ENCODE measurements around the gene GMPS. TPM values are rescaled to one million over a fixed set of nuclear protein-coding genes. Genes with fewer than 3 reads are reported as not detected.
"Not testable (repeated sequence)": the region's sequence is repeated elsewhere in the genome, so short reads cannot be mapped to it uniquely, and the experiment has no call there.

GMPS gene
- total RNA-seq (2022) (92.4 and 128 TPM in 2 replicates), Bru-seq, nascent RNA (percentile 86 among the genes with signal in this experiment), BruChase-seq, experiment 1, labeled RNA remaining after a 6-hour chase (percentile 89 among the genes with signal in this experiment), BruChase-seq, experiment 2, labeled RNA remaining after a 2-hour chase (percentile 86 among the genes with signal in this experiment)
- long read RNA-seq, full-length matches to known transcripts, result 254 of 281 reads
- long read RNA-seq, partial matches to known transcripts, result 11 of 281 reads
- long read RNA-seq, other reads (novel, unspliced or antisense), result 16 of 281 reads

GRCh38 chr3:155870133-155870944 lies at the start of gene GMPS:
Gene GMPS, plus strand, starts transcription at chr3:155870650. Its CDS starts 221 bp downstream, at chr3:155870871.
- H3K27ac Mint-ChIP-seq (ENCODE audit: low read depth, unreplicated experiment), result peak within 1 kb of the TSS; percentile 64
- POLR2A ChIA-PET, result interaction anchor here (0.6 to 7.0 kb wide), 17 partner anchors 12 to 1305 kb away, joined by 3 to 104 read pairs (median 3); partner anchors contain the start of genes C3orf33 and SLC33A1
- H3K4me1 Mint-ChIP-seq (ENCODE audit: insufficient read depth, unreplicated experiment), result peaks cover 18% of the 10 kb centered on the region
- H3K27me3 Mint-ChIP-seq (ENCODE audit: insufficient read depth, unreplicated experiment), result no peaks in the 10 kb centered on the region
- peak; percentile 28 for TF ChIP-seq CTCF (IDR thresholded peaks at IDR 0.05; ENCODE audit: unreplicated experiment)
- H3K4me3 Mint-ChIP-seq (ENCODE audit: unreplicated experiment), result peak within 1 kb of the TSS; percentile 84
- H3K9me3 Mint-ChIP-seq (ENCODE audit: unreplicated experiment), result no peaks in the 10 kb centered on the region
- no TSS peak for BruUV-seq (replicated peaks)
- intact Hi-C loops (cut with micrococcal nuclease), result loop anchor here (1.0 kb wide), 2 partner anchors 16 to 64 kb away; partner anchors contain the start of genes C3orf33 and SLC33A1
- peaks cover 7% of the 10 kb centered on the region for H3K36me3 Mint-ChIP-seq (ENCODE audit: insufficient read depth, unreplicated experiment)
- DNase-seq (ENCODE audit: unreplicated experiment), result peak; percentile 93
- CTCF ChIA-PET, result interaction anchor here (0.5 to 2.9 kb wide), 9 partner anchors 12 to 587 kb away, joined by 3 to 13 read pairs (median 4); partner anchors contain the start of genes C3orf33 and SLC33A1

- H3K27me3 Mint-ChIP-seq (ENCODE audit: insufficient read depth, unreplicated experiment); H3K4me1 Mint-ChIP-seq (ENCODE audit: insufficient read depth, unreplicated experiment); POLR2A ChIA-PET; H3K9me3 Mint-ChIP-seq (ENCODE audit: unreplicated experiment); H3K27ac Mint-ChIP-seq (ENCODE audit: low read depth, unreplicated experiment); intact Hi-C loops (cut with micrococcal nuclease); BruUV-seq (replicated peaks); DNase-seq (ENCODE audit: unreplicated experiment); H3K4me3 Mint-ChIP-seq (ENCODE audit: unreplicated experiment): not testable (repeated sequence)
- CTCF ChIA-PET, result interaction anchor here (1.4 to 1.6 kb wide), 3 partner anchors 22 to 76 kb away, joined by 3 to 14 read pairs (median 4); partner anchors contain the start of gene C3orf33
- peaks cover 67% of the 10 kb centered on the region for H3K36me3 Mint-ChIP-seq (ENCODE audit: insufficient read depth, unreplicated experiment)
These were observed 41.9 kb upstream of the GMPS start for GRCh38 chr3:155828490-155829098.

- CTCF ChIA-PET, result interaction anchor here (0.7 to 1.5 kb wide), 3 partner anchors 18 to 129 kb away, joined by 3 to 8 read pairs (median 6); partner anchors contain the start of gene C3orf33
These were observed 34.9 kb upstream of the GMPS start for GRCh38 chr3:155835341-155836071.

More at GRCh38 chr3:155835341-155836071, 34.9 kb upstream of the GMPS start:
- H3K9me3 Mint-ChIP-seq (ENCODE audit: unreplicated experiment), result no peaks in the 10 kb centered on the region
- intact Hi-C loops (cut with micrococcal nuclease), result no loop called here
- no peak for DNase-seq (ENCODE audit: unreplicated experiment)
- H3K27me3 Mint-ChIP-seq (ENCODE audit: insufficient read depth, unreplicated experiment), result no peaks in the 10 kb centered on the region
- no peak for TF ChIP-seq CTCF (IDR thresholded peaks at IDR 0.05; ENCODE audit: unreplicated experiment)
- no TSS peak for BruUV-seq (replicated peaks)
- H3K36me3 Mint-ChIP-seq (ENCODE audit: insufficient read depth, unreplicated experiment), result peaks cover 44% of the 10 kb centered on the region
- POLR2A ChIA-PET, result interaction anchor here (0.6 kb wide), 1 partner anchor 12 kb away, joined by 4 read pairs; no protein-coding TSS in a partner anchor
- H3K4me3 Mint-ChIP-seq (ENCODE audit: unreplicated experiment), result no peak overlapping the region
- H3K4me1 Mint-ChIP-seq (ENCODE audit: insufficient read depth, unreplicated experiment), result no peaks in the 10 kb centered on the region
- no peak overlapping the region for H3K27ac Mint-ChIP-seq (ENCODE audit: low read depth, unreplicated experiment)

Data from MCF 10A (cell line).